Kidney (tissue), 14 donors: ENCODE measurements around the gene SEC14L6. TPM values are rescaled to one million over a fixed set of nuclear protein-coding genes. Genes with fewer than 3 reads are reported as not detected.
"Not testable (repeated sequence)": the region's sequence is repeated elsewhere in the genome, so short reads cannot be mapped to it uniquely, and the experiment has no call there.

Experiments
- DNase-seq, 5 donors: peaks; one replicate each; pipeline ENCODE4 v3.0.0-alpha.2; 2013 to 2020
- FAIRE-seq: peaks from 2 replicates; lab custom pipeline; 2012; peaks lifted over from hg19 to GRCh38; lab: Jason Lieb, UNC
- H3K27ac ChIP-seq, 2 donors: one replicate each; pipeline ENCODE4 v1.7.0; 2013; ENCODE audit warnings: low read depth in 2 of 2, low read length in 2 of 2, inconsistent platforms in 1 of 2
- H3K27me3 ChIP-seq: one replicate; pipeline ENCODE4 v1.7.1; 2013; ENCODE audit warnings: low read length, inconsistent platforms; ENCODE audit not compliant: control insufficient read depth, insufficient read depth
- H3K36me3 ChIP-seq, 3 donors: one replicate each; pipeline versions ENCODE4 v1.7.0 to v1.7.1; 2013; ENCODE audit warnings: low read length in 3 of 3, control low read depth in 1 of 3, inconsistent platforms in 1 of 3; ENCODE audit not compliant: insufficient read depth in 3 of 3, control insufficient read depth in 2 of 3
- H3K4me1 ChIP-seq, 3 donors: one replicate each; pipeline versions ENCODE4 v1.7.0 to v1.7.1; 2013; ENCODE audit warnings: low read length in 3 of 3, inconsistent platforms in 1 of 3, low read depth in 1 of 3; ENCODE audit not compliant: control insufficient read depth in 2 of 3, insufficient read depth in 2 of 3
- H3K4me3 ChIP-seq, 3 donors: one replicate each; pipeline versions ENCODE4 v1.7.0 to v1.8.1; 2013; ENCODE audit warnings: low read length in 3 of 3, control low read depth in 1 of 3, inconsistent platforms in 1 of 3
- H3K9ac ChIP-seq, 3 donors: one replicate each; pipeline versions ENCODE4 v1.7.0 to v1.7.1; 2013; ENCODE audit warnings: low read length in 3 of 3, control low read depth in 1 of 3, inconsistent platforms in 1 of 3
- H3K9me3 ChIP-seq, 3 donors: one replicate each; pipeline versions ENCODE4 v1.7.0 to v1.7.1; 2013; ENCODE audit warnings: low read length in 3 of 3, control low read depth in 1 of 3, inconsistent platforms in 1 of 3; ENCODE audit not compliant: control insufficient read depth in 2 of 3, insufficient read depth in 1 of 3
- CTCF ChIP-seq: IDR thresholded peaks from 3 replicates; pipeline ENCODE4 v1.5.1; 2012; ENCODE audit warnings: mild to moderate bottlenecking, moderate library complexity, borderline replicate concordance; ENCODE audit not compliant: insufficient read depth; ENCODE audit errors: extremely low read depth
- intact Hi-C: fragments of 100-400 bp; cut with DNase I; formaldehyde crosslinking; loops from one replicate; pipeline ENCODE4 v1.11.1; 2022
- polyA plus RNA-seq: library from polyadenylated mRNA; stranded (reverse); fragments of 350-450 nt; fragmentation: Illumina TruSeq; extraction: RNeasy Lipid Tissue Mini Kit (QIAGEN cat#74804); gene quantifications from one replicate; pipeline ENCODE4 v1.2.3, GENCODE V29; 2014; ENCODE audit warnings: low read depth, low replicate concordance; ENCODE audit not compliant: insufficient read depth
- total RNA-seq: library from RNA; stranded (reverse); fragmentation: NEBNext Ultra II Directional; extraction: Animal tissue kit (Norgen Biotek cat#: 25700); gene quantifications from one replicate; pipeline ENCODE4 v1.2.1, GENCODE V29; 2021
- donor health status: control.
- donor health status: control.
- donor health status: control.
- donor health status: control.
- donor health status: control.
- donor health status: DM: yes; HTN: yes; CAD: no.
- donor health status: Normal renal cell carcinoma (clear cell type).

Gene SEC14L6
- total and polyA plus RNA-seq, 2 donors from 2014 or later: 13.9 to 16.5 TPM

GRCh38 chr22:30547188-30547587 lies 647 bp upstream of the SEC14L6 start:
- no peaks in the 10 kb centered on the region for H3K36me3 ChIP-seq

DNA sequence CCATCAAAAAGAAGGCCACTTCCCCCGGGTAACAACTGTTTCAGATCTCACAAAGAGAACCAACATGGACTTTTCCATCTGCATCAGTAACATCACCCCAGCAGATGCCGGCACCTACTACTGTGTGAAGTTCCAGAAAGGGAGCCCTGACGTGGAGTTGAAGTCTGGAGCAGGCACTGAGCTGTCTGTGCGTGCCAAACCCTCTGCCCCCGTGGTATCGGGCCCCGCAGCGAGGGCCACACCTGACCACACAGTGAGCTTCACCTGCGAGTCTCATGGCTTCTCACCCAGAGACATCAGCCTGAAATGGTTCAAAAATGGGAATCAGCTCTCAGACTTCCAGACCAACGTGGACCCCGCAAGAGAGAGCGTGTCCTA lies 3.7 kb downstream of the SEC14L6 start:
- H3K4me3 ChIP-seq: peak overlapping the region in 1 of 3 donors; percentile 61
- FAIRE-seq: no peak
- no peaks in the 10 kb centered on the region for H3K36me3 ChIP-seq

More at GRCh38 chr22:30547188-30547587, 647 bp upstream of the SEC14L6 start:
- Histone ChIP-seq H3K9ac (no peak overlapping the region), H3K4me3 (no peak overlapping the region), H3K27ac (no peak overlapping the region), H3K27me3 (no peaks in the 10 kb centered on the region), H3K9me3 (no peaks in the 10 kb centered on the region), H3K4me1 (no peaks in the 10 kb centered on the region)
- DNase-seq (no peak), FAIRE-seq (no peak)
- no peak for TF ChIP-seq CTCF
- intact Hi-C loops: no loop called here

GRCh38 chr22:30541961-30542810 lies 4.4 kb downstream of the SEC14L6 start:
- FAIRE-seq: no peak
- Histone ChIP-seq H3K4me1 (peaks cover 0 to 4% (median 0%) of the 10 kb centered on the region in 3 donors), H3K4me3 (peak overlapping the region; percentile 36 to 61 (median 44)), H3K36me3 (no peaks in the 10 kb centered on the region), H3K9me3 (no peaks in the 10 kb centered on the region), H3K27me3 (no peaks in the 10 kb centered on the region), H3K9ac (peak overlapping the region in 1 of 3 donors; percentile 26), H3K27ac (no peak overlapping the region)
- peak; percentile 67 to 80 (median 76) for DNase-seq
- TF ChIP-seq CTCF: no peak
- intact Hi-C loops: no loop called here

More for the DNA sequence above, 3.7 kb downstream of the SEC14L6 start:
- H3K27ac ChIP-seq: no peak overlapping the region
- no peaks in the 10 kb centered on the region for H3K9me3 ChIP-seq
- peaks cover 0 to 4% (median 0%) of the 10 kb centered on the region in 3 donors for H3K4me1 ChIP-seq
- H3K9ac ChIP-seq: no peak overlapping the region
- DNase-seq: no peak
- TF ChIP-seq CTCF: no peak
- intact Hi-C loops: no loop called here
- no peaks in the 10 kb centered on the region for H3K27me3 ChIP-seq

DNA sequence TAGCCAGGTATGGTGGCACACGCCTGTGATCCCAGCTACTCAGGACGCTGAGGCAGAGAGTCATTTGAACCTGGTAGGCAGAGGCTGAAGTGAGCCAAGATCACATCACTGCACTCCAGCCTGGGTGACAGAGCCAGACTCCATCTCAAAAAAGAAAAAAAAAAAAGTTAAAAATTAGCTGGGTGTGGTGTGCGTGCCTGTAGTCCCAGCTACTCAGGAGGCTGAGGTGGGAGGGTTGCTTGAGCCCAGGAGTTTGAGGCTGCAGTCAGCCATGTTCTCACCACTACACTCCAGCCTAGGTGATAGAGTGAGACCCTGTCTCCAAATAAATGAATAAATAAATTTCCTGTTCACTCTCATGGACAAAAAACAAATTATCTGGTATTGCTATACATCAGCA lies 5.0 kb downstream of the SEC14L6 start:
- intact Hi-C loops, H3K27ac ChIP-seq, H3K36me3 ChIP-seq, H3K27me3 ChIP-seq, DNase-seq, H3K9me3 ChIP-seq, FAIRE-seq, H3K4me1 ChIP-seq: not testable (repeated sequence)
- Histone ChIP-seq H3K9ac (peak overlapping the region in 1 of 3 donors; percentile 26), H3K4me3 (peak overlapping the region; percentile 36 to 61 (median 44))
